Measurements from ENCODE around the gene DPY19L3. TPM values are rescaled to one million over a fixed set of nuclear protein-coding genes. Genes with fewer than 3 reads are reported as not detected.

DPY19L3 gene
- total RNA-seq, 4 donors from 2014 or later = 16.6 to 38.6 (median 34.7) TPM

DNA sequence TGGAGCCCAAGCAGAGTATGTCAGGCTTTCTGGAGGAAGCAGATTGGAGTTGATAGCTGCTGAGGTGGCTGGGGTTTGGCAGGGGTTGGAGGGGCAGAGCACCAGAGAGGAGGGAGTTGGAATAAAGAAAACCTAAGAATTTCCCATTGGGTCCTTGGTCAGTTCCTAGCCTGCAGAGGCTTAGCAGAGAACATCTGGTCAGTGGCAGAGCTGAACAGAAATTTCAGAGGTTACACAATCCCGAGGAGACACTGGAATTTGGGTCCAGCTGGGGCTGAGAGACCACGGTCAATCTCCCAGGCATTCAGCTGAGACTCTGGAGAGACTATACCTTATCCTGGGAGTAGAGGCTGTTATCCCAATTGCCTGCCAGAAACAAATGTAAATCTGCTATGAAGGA is 84.4 kb downstream of the DPY19L3 start:
- TF ChIP-seq, protein P1, sequence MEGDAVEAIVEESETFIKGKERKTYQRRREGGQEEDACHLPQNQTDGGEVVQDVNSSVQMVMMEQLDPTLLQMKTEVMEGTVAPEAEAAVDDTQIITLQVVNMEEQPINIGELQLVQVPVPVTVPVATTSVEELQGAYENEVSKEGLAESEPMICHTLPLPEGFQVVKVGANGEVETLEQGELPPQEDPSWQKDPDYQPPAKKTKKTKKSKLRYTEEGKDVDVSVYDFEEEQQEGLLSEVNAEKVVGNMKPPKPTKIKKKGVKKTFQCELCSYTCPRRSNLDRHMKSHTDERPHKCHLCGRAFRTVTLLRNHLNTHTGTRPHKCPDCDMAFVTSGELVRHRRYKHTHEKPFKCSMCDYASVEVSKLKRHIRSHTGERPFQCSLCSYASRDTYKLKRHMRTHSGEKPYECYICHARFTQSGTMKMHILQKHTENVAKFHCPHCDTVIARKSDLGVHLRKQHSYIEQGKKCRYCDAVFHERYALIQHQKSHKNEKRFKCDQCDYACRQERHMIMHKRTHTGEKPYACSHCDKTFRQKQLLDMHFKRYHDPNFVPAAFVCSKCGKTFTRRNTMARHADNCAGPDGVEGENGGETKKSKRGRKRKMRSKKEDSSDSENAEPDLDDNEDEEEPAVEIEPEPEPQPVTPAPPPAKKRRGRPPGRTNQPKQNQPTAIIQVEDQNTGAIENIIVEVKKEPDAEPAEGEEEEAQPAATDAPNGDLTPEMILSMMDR (IDR thresholded peaks at IDR 0.05; ENCODE audit: low read depth) = no peak

DNA sequence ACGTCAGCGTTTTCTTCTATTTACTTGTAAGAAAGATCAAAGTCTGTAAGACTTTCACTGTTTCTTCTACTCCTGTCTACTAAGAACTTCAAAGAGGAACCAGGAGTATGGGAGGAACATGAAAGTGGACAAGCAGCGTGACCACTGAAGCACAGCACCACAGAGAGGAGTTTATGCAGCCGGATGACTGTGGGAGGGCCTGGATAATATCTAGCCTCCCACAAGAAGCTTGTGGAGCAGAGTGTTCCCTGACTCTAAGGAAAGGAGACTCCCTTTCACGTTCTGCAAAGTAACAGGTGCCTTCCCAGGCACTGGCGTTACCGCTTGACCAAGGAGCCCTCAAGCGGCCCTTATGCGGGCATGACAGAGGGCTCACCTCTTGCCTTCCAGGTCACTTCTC is 91.8 kb downstream of the DPY19L3 start:
- TF ChIP-seq, protein P1 (IDR thresholded peaks at IDR 0.05; ENCODE audit: low read depth) = no peak

DNA sequence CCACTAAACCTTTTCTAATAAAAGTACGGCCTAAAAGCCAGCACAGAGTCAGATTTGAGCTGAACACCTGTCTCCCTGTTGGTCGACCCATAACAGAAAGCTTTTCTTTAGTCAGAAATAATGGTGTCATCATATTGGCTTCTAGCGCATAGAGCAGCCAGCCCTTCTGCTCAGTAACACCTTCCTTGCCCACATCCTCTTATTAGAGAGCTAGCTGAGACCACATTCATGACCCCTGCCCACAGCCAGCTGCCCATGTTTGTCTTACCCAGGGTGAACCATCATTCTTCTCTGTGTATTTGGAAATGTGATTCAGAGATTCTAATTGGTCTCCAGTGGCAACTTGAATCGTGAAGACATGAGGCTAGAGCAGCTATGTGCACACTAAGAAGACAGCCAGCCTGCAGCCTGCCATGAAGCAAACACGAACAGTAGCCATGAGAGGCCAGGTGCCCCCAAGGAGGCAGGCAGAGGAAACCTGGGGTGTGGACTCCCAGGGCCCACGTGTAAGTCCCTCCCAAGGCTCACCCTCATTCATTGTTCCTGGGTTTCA is 93.2 kb downstream of the DPY19L3 start:
- TF ChIP-seq, protein P1 (IDR thresholded peaks at IDR 0.05; ENCODE audit: low read depth) = no peak

DNA sequence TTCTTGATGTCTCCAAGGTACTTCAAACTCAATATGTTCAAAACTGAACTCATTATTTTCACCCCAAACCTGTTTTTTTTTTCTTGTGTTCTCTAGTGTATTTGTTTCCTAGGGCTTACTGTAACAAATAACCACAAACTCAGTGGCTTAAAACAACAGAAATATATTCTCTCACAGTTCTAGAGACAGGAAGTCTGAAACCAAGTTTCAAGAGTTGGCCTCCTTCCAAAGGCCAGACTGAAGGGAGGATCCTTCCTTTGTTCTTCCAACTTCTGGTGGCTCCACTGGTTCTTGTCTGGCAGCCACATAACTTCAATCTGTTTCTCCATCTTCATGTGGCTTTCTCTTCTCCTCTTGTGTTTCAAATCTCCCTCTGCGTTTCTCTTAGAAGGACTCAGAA is 113.5 kb downstream of the DPY19L3 start:
- TF ChIP-seq, protein P1 (IDR thresholded peaks at IDR 0.05; ENCODE audit: low read depth) = no peak

DNA sequence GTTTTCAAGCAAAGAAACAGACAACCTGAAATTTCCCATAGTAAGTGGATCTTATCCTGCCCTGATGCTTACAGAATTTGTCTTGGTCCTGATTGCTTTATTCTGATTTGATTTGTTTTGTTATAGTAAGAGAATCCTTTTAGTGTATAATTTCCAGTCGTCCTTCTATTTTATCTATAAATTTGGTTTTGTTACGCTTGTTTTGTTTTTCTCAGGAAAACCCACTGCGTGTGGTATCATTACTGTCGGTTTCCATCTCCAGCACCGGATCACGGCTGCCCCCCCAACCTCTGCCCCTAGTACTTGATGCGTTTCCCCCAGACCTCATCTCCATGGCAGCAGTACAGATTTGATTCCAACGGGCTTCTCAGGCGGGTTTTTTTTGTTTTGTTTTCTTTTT is 117.4 kb downstream of the DPY19L3 start:
- TF ChIP-seq, protein P1 (IDR thresholded peaks at IDR 0.05; ENCODE audit: low read depth) = no peak

DNA sequence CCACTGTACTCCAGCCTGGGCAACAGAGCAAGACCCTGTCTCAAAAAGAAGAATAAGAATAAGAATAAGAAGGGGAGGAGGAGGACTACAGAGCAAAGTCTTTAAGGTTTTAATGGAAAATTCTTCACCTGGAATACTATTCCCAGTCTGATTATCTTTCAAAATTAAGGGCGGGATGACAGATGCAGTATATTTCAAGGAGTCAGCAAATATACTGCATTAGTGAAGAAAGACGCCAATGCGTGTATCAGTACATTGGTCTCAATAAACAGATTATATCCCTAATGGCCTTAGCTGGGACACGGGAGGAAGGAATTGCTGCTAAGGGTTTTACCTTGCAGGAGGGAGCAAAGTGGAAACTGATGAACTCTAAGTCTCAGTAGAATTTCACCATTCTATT is 121.3 kb downstream of the DPY19L3 start:
- TF ChIP-seq, protein P1 (IDR thresholded peaks at IDR 0.05; ENCODE audit: low read depth) = no peak

DNA sequence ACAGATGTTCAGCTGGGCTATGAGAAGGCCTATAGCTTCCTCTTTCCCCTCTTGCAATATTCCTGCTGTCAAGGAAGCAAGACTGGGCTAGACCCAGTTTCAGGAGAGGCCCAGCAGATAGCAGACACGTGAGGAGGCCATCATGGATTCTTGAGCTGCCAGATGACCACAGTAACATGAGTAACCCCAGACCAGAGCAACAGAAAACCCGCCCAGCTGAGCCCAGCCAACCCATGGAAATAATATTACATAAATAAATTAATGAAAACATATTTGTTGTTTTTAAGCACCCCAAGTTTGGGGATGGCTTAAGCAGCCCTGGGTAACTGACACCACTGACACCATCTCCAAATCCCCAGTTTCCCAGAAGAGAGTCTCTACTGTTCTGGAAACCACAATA is 125.2 kb downstream of the DPY19L3 start:
- TF ChIP-seq, protein P1 (IDR thresholded peaks at IDR 0.05; ENCODE audit: low read depth) = no peak
